HG03558 (cell line): ENCODE results near the gene CCM2.

ENCODE experiments used
- ATAC-seq: cut with Tn5 transposase; IDR thresholded peaks from one replicate; pipeline ENCODE4 v1.9.1; 2021; ENCODE audit warnings: moderate number of reproducible peaks; ENCODE audit not compliant: unreplicated experiment; ENCODE audit errors: extremely low read depth

Gene CCM2

GRCh38 chr7:45074528-45075354 is 74.7 kb downstream of the CCM2 start:
- no peak for ATAC-seq

- no peak for ATAC-seq
Measured at GRCh38 chr7:45075355-45075644, 75.3 kb downstream of the CCM2 start.

GRCh38 chr7:45075871-45076796 is 76.1 kb downstream of the CCM2 start:
- ATAC-seq = no peak

GRCh38 chr7:45076946-45077345 is 76.9 kb downstream of the CCM2 start:
- ATAC-seq = no peak

- no peak for ATAC-seq
Measured at GRCh38 chr7:45077579-45077978, 77.6 kb downstream of the CCM2 start.

GRCh38 chr7:45078125-45078681 is 78.2 kb downstream of the CCM2 start:
- no peak for ATAC-seq

GRCh38 chr7:45080265-45080957 is 80.4 kb downstream of the CCM2 start:
- ATAC-seq = no peak

- no peak for ATAC-seq
Measured at GRCh38 chr7:45080958-45081669, 81.1 kb downstream of the CCM2 start.

- no peak for ATAC-seq
Measured at GRCh38 chr7:45081670-45081974, 81.6 kb downstream of the CCM2 start.

GRCh38 chr7:45082031-45082830 is 82.2 kb downstream of the CCM2 start:
- ATAC-seq = no peak

- ATAC-seq = no peak
Measured at GRCh38 chr7:45082831-45083331, 82.9 kb downstream of the CCM2 start.

- no peak for ATAC-seq
Measured at GRCh38 chr7:45084336-45084735, 84.3 kb downstream of the CCM2 start.

GRCh38 chr7:45084901-45085618 is 85.1 kb downstream of the CCM2 start:
- no peak for ATAC-seq

- no peak for ATAC-seq
Measured at GRCh38 chr7:45085619-45086200, 85.7 kb downstream of the CCM2 start.

- ATAC-seq = no peak
Measured at GRCh38 chr7:45086331-45087065, 86.5 kb downstream of the CCM2 start.

GRCh38 chr7:45087301-45088145 is 87.5 kb downstream of the CCM2 start:
- ATAC-seq = no peak
